Ishikawa (cell line): Measurements from ENCODE around the gene GAK.

Experiments used
- CEBPB ChIP-seq: IDR thresholded peaks from 2 replicates; pipeline ENCODE4 v1.6.1; 2012
- CREB1 ChIP-seq: IDR thresholded peaks from 2 replicates; pipeline ENCODE4 v1.6.1; 2012; ENCODE audit warnings: low read depth
- EP300 ChIP-seq: IDR thresholded peaks from 2 replicates; pipeline ENCODE4 v1.6.1; 2012; ENCODE audit warnings: borderline replicate concordance
- FOXM1 ChIP-seq: IDR thresholded peaks from 2 replicates; pipeline ENCODE4 v1.6.1; 2012; ENCODE audit warnings: low read depth, borderline replicate concordance
- MAX ChIP-seq: IDR thresholded peaks from 2 replicates; pipeline ENCODE4 v1.6.1; 2012
- TAF1 ChIP-seq: IDR thresholded peaks from 2 replicates; pipeline ENCODE4 v1.6.1; 2012; ENCODE audit warnings: low read depth, mild to moderate bottlenecking
- TEAD4 ChIP-seq: IDR thresholded peaks from 2 replicates; pipeline ENCODE4 v1.6.1; 2012
- ZBTB7A ChIP-seq: IDR thresholded peaks from 2 replicates; pipeline ENCODE4 v1.6.1; 2012; ENCODE audit warnings: low read depth
- TF ChIP-seq, protein P1 (sequence below): IDR thresholded peaks from 2 replicates; pipeline ENCODE4 v1.6.1; 2012; ENCODE audit warnings: low read depth, mild to moderate bottlenecking

- TF ChIP-seq TAF1 (no peak), CREB1 (no peak), CEBPB (no peak), MAX (no peak), ZBTB7A (no peak), EP300 (no peak), FOXM1 (no peak), TEAD4 (no peak)
- TF ChIP-seq, protein P1, sequence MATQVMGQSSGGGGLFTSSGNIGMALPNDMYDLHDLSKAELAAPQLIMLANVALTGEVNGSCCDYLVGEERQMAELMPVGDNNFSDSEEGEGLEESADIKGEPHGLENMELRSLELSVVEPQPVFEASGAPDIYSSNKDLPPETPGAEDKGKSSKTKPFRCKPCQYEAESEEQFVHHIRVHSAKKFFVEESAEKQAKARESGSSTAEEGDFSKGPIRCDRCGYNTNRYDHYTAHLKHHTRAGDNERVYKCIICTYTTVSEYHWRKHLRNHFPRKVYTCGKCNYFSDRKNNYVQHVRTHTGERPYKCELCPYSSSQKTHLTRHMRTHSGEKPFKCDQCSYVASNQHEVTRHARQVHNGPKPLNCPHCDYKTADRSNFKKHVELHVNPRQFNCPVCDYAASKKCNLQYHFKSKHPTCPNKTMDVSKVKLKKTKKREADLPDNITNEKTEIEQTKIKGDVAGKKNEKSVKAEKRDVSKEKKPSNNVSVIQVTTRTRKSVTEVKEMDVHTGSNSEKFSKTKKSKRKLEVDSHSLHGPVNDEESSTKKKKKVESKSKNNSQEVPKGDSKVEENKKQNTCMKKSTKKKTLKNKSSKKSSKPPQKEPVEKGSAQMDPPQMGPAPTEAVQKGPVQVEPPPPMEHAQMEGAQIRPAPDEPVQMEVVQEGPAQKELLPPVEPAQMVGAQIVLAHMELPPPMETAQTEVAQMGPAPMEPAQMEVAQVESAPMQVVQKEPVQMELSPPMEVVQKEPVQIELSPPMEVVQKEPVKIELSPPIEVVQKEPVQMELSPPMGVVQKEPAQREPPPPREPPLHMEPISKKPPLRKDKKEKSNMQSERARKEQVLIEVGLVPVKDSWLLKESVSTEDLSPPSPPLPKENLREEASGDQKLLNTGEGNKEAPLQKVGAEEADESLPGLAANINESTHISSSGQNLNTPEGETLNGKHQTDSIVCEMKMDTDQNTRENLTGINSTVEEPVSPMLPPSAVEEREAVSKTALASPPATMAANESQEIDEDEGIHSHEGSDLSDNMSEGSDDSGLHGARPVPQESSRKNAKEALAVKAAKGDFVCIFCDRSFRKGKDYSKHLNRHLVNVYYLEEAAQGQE = no peak
Observed at GRCh38 chr4:892780-893179, 39.3 kb downstream of the GAK start.
